Activated T-helper 17 cell treated with anti-CD3 and anti-CD28 coated beads, Interleukin-2, amount 50 U/mL, for 72 hours (primary cell): ENCODE results near the gene CCM2. TPM values are rescaled to one million over a fixed set of nuclear protein-coding genes. Genes with fewer than 3 reads are reported as not detected.

Experiments
- ATAC-seq: fragments of 150-1000 bp; cut with Tn5 transposase; replicated peaks from 2 replicates; pipeline ENCODE4 v1.10.0; 2021; ENCODE audit warnings: mild to moderate bottlenecking, moderate library complexity
- H3K27ac Mint-ChIP-seq: one replicate; pipeline ENCODE4 v1.8.0; 2022; ENCODE audit warnings: mixed read lengths
- H3K27me3 Mint-ChIP-seq: one replicate; pipeline ENCODE4 v1.8.0; 2022; ENCODE audit warnings: mixed read lengths
- H3K36me3 Mint-ChIP-seq: one replicate; pipeline ENCODE4 v1.8.0; 2022; ENCODE audit warnings: low read depth, mild to moderate bottlenecking, mixed read lengths
- H3K4me1 Mint-ChIP-seq: one replicate; pipeline ENCODE4 v1.8.0; 2022; ENCODE audit warnings: mixed read lengths
- H3K4me3 Mint-ChIP-seq: one replicate; pipeline ENCODE4 v1.8.0; 2022; ENCODE audit warnings: mild to moderate bottlenecking, mixed read lengths
- H3K9me3 Mint-ChIP-seq: one replicate; pipeline ENCODE4 v1.8.0; 2022; ENCODE audit warnings: mixed read lengths
- total RNA-seq, 2 donors: library from RNA; stranded (reverse); gene quantifications; one replicate each; pipeline ENCODE4 v1.2.3, GENCODE V29; 2022

The CCM2 gene
- total RNA-seq, 2 donors from 2014 or later, result 69.8 to 79.3 TPM

GRCh38 chr7:45061806-45062425, 61.9 kb downstream of the CCM2 start:
- Mint-ChIP-seq H3K27ac (peak overlapping the region; percentile 64), H3K4me3 (peak overlapping the region; percentile 23), H3K27me3 (no peaks in the 10 kb centered on the region), H3K36me3 (peaks cover 89% of the 10 kb centered on the region), H3K9me3 (no peaks in the 10 kb centered on the region), H3K4me1 (peaks cover 38% of the 10 kb centered on the region)
- peak; percentile 37 for ATAC-seq

DNA sequence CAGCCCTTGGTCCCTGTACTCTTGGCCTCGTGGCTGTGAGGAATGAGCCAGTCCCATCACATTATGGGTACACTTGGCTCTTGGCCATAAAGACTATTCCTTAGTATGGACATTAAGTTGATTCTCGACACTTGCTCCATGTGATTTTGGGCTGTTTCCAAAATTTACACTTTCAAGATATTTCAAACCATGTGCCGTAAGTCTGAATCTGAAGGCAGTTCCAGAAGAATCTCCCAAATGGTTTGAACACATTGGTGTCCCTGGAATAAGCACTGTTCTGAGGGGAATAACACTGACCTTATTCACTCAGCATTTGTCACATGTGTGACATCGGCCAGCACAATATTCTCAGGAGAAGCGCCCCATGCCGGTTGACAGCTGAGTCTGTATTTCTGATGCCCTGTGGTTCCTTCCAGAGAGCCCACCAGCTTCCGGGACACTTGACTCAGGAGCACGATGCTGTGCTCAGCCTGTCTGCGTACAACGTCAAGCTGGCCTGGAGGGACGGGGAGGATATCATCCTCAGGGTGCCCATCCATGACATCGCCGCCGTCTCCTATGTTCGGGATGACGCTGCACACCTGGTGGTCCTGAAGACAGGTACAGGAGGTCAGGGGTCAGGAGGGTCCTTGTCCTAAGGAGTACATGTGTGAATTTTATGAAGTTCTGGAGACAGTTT, 64.2 kb downstream of the CCM2 start:
- Mint-ChIP-seq H3K4me3 (no peak overlapping the region), H3K27ac (peak overlapping the region; percentile 67), H3K4me1 (peaks cover 23% of the 10 kb centered on the region), H3K36me3 (peaks cover 96% of the 10 kb centered on the region), H3K9me3 (no peaks in the 10 kb centered on the region), H3K27me3 (no peaks in the 10 kb centered on the region)
- no peak for ATAC-seq

DNA sequence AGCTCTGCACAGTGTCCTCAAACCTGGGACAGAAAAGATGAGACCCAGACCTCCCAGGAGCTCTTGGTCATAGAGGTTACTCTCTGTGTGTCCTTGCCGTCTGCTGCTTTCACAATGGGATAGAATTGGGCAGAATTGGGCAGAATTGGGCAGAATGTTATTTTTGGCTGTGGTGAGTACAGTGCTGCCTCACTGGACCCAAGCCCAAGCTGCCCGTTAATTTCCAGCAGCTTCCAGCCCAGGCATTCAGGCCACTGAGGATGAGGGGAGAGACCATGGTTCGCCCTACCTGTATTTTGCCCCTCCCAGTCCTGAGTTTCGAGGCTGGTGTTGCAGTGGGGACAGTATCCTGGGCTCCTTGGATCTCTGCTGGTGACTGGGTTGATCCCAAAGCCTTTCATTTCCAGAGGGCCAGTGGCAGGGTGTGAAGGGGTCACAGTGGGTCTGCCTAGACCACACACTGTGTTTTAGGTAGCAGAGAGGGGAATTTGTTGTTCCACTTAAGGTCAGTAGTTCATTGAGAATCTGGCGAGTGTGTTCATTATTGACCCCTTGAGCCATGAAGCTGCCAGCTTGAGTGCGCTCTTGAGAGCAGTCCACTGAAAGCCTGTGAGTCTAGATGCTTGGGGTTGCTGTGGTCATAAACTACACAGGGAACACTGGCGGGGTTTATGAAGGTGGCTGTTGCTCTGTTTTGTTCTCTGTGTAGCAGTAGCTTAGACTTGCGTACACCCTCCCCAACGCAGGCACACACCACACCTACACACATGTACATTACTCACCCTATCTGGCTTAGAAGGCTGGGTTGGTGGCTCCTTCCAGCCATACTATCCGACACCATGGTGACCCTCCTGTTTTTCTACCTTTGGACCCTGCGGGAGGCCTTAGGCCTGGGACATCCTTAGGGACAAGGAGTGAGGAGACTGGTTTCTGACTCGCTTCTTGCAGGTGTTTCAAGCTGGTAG, 65.3 kb downstream of the CCM2 start:
- no peaks in the 10 kb centered on the region for H3K9me3 Mint-ChIP-seq
- H3K27me3 Mint-ChIP-seq, result no peaks in the 10 kb centered on the region
- no peak overlapping the region for H3K4me3 Mint-ChIP-seq
- H3K36me3 Mint-ChIP-seq, result peaks cover 100% of the 10 kb centered on the region
- no peak for ATAC-seq
- peaks cover 19% of the 10 kb centered on the region for H3K4me1 Mint-ChIP-seq
- peak overlapping the region; percentile 77 for H3K27ac Mint-ChIP-seq

DNA sequence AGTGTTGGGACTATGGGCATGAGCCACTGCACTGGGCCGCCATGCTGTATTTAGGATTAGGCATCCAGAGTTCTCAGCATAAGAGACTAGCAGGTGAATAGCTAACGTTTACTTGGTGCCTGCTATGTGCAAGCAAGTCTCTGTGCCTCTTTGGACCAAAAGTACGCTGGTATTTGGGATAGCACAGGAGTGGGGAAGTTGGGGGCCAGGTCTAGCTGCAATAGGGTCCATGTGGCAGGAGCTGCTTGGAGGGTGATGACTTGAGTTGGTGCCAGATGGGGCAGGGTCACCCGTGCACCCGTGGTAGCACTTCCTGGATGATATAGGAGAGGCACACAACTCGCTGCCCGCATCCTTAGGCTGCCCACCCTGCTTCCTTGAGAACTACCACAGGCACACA, 66.4 kb downstream of the CCM2 start:
- Mint-ChIP-seq H3K27ac (peak overlapping the region; percentile 77), H3K27me3 (no peaks in the 10 kb centered on the region), H3K4me3 (no peak overlapping the region), H3K36me3 (peaks cover 100% of the 10 kb centered on the region), H3K4me1 (peaks cover 10% of the 10 kb centered on the region), H3K9me3 (no peaks in the 10 kb centered on the region)
- ATAC-seq, result no peak

GRCh38 chr7:45067582-45067981, 67.6 kb downstream of the CCM2 start:
- no peak overlapping the region for H3K4me3 Mint-ChIP-seq
- H3K9me3 Mint-ChIP-seq, result no peaks in the 10 kb centered on the region
- H3K36me3 Mint-ChIP-seq, result peaks cover 100% of the 10 kb centered on the region
- peak overlapping the region; percentile 59 for H3K27ac Mint-ChIP-seq
- H3K4me1 Mint-ChIP-seq, result peaks cover 5% of the 10 kb centered on the region
- ATAC-seq, result no peak
- H3K27me3 Mint-ChIP-seq, result no peaks in the 10 kb centered on the region

DNA sequence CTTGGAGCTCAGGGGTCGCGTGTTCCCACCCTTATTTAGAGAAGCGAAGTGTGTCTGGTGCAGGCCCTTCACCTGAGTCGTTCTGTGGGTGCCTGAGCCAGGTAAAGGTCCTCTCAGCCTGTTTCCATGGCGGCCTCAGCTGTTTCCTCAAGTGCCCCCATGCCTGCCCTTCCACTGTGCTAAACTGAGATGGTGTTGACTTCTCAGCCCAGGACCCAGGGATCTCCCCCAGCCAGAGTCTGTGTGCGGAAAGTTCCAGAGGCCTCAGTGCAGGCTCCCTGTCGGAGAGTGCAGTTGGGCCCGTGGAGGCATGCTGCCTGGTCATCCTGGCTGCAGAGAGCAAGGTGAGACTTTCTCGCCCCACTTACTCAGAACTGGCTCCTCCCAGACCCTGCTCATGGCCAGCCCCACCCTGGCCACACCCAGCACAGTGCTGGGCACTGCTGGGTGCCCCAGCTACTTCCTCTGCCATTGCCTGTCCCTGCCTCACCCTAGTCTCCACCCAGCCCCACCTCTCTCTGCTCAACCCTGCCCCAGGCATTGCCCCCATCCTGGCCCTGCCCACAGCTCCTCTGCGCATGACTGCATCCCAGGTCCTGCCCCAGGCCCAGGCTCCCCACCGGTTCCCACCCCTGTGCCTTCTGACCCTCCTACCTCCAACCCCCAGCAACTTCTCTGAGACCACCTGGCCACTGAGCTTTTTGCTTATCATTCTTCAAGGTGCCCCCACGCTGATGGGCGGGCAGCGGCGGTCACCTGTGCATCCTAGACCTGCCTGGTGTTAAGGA, 68.4 kb downstream of the CCM2 start:
- no peak overlapping the region for H3K27ac Mint-ChIP-seq
- no peak for ATAC-seq
- no peaks in the 10 kb centered on the region for H3K27me3 Mint-ChIP-seq
- no peaks in the 10 kb centered on the region for H3K9me3 Mint-ChIP-seq
- H3K4me3 Mint-ChIP-seq, result no peak overlapping the region
- H3K4me1 Mint-ChIP-seq, result peaks cover 11% of the 10 kb centered on the region
- H3K36me3 Mint-ChIP-seq, result peaks cover 100% of the 10 kb centered on the region

GRCh38 chr7:45069444-45070253, 69.6 kb downstream of the CCM2 start:
- Mint-ChIP-seq H3K27ac (no peak overlapping the region), H3K4me3 (no peak overlapping the region), H3K27me3 (no peaks in the 10 kb centered on the region), H3K36me3 (peaks cover 100% of the 10 kb centered on the region), H3K4me1 (peaks cover 6% of the 10 kb centered on the region), H3K9me3 (no peaks in the 10 kb centered on the region)
- no peak for ATAC-seq

DNA sequence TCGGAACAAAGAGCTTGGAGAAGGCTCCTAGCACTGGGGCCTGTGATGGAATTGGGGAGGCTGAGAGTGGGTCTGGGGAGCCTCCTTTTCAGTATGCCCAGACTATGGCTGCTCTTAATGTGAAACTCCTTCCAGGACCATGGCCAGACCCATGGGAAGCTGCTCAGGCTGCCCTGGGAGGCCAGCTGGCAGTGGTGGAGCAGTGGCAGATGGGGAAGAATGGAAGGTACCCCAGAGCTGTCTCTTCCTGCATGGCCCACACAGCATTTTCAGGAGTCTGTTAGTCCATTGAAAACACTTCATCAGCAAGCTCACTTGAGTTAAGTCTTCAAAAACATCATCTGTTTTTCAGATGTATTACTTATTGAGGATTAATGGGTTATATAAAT, 70.2 kb downstream of the CCM2 start:
- Mint-ChIP-seq H3K27ac (no peak overlapping the region), H3K4me1 (peaks cover 9% of the 10 kb centered on the region), H3K36me3 (peaks cover 100% of the 10 kb centered on the region), H3K9me3 (no peaks in the 10 kb centered on the region), H3K27me3 (no peaks in the 10 kb centered on the region), H3K4me3 (no peak overlapping the region)
- no peak for ATAC-seq

DNA sequence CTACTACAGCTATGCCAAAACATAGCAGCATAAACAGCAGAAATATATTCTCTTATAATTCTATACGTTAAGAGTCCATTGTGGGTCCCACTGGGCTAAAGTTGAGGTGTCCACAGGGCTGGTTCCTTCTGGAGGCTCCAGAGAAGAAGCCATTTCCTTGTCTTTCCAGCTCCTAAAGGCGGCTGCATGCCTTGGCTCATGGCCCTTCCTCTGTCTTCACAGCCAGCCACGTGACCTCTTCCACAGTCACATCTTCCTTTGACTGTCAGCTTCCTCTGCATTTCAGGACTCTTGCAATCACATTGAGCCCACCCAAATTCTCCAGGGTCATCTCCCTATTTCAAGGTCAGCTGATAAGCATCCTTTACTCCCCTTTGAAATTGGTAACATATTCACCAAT, 71.5 kb downstream of the CCM2 start:
- no peak for ATAC-seq
- Mint-ChIP-seq H3K27me3 (no peaks in the 10 kb centered on the region), H3K27ac (peak overlapping the region; percentile 74), H3K36me3 (peaks cover 98% of the 10 kb centered on the region), H3K4me1 (peaks cover 11% of the 10 kb centered on the region), H3K9me3 (no peaks in the 10 kb centered on the region), H3K4me3 (no peak overlapping the region)

DNA sequence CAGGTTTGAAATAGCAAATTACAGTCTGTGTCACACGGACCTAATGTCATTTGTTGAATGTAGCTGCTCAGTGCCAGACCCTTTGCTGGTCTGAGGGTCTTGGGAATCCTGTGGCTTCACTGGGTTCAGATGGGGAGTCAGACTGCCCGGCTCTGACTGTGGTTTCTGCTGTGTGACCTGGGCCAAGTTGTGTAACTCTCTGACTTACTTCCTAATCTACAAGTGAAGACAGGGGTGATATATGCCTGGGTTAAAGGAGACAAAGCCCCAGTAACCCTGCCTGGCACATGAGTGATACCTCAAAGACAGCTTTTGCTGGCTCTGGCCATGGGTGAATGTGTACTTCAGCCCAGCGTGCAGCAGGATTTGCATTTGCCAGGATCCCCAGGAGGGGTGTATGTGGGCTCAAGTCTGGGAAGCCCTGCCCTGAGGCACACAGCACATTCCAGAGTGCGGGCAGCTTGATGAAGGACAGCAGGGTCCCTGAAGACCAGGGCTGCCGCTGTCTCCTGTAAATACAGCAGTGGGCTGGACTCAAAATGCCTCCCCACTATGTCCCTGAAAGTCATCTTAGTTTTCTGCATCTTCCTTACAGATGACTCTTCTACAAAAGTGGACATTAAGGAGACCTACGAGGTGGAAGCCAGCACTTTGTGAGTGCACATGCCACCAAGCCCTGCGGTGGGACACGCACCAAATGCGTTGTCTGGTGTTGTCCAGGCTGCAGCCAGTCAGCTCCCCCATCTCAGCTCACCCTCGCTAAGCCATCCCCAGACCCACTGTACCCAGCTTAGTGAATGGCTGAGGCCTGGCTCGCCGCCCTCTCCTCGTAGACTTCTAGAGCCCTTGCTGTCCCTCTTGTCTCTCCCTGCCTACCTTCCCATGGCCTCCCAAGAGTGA, 72.4 kb downstream of the CCM2 start:
- peaks cover 94% of the 10 kb centered on the region for H3K36me3 Mint-ChIP-seq
- no peak overlapping the region for H3K4me3 Mint-ChIP-seq
- H3K9me3 Mint-ChIP-seq, result no peaks in the 10 kb centered on the region
- H3K27ac Mint-ChIP-seq, result peak overlapping the region; percentile 76
- H3K4me1 Mint-ChIP-seq, result peaks cover 11% of the 10 kb centered on the region
- ATAC-seq, result no peak
- no peaks in the 10 kb centered on the region for H3K27me3 Mint-ChIP-seq

GRCh38 chr7:45073031-45073785, 73.2 kb downstream of the CCM2 start:
- Mint-ChIP-seq H3K4me1 (peaks cover 11% of the 10 kb centered on the region), H3K27ac (peak overlapping the region; percentile 76), H3K36me3 (peaks cover 86% of the 10 kb centered on the region), H3K9me3 (no peaks in the 10 kb centered on the region), H3K27me3 (no peaks in the 10 kb centered on the region), H3K4me3 (no peak overlapping the region)
- ATAC-seq, result no peak

DNA sequence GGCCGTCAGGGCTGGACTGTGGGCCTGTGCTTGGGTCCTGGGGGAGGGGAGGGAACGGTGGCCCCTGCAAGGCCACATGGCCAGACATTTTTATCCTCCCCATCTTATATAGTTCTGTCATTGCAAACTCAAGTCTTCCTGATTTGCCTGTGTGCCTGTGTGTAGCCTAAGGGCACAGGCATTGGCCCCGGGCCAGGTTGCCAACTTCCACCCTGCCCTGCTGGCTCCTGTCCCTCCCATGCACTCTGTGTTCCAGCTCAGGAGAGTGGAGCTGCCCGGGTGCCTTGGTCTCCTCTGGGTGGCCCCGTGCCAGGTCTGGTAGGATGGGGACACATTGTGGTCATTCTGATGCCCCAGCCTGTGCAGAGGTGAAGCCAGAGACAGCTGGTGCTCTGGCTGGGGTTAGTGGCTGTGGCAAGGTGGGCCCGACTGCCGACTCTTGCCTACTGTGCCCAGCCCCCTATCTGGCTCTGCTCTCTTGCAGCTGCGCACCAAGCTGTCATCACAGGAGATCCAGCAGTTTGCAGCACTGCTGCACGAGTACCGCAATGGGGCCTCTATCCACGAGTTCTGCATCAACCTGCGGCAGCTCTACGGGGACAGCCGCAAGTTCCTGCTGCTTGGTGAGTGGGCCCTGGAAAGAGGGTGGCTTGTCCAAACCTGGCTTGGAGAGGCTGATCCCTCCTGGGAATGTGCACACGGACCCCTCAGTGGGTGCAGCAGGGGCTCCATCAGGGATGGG, 74.0 kb downstream of the CCM2 start:
- H3K9me3 Mint-ChIP-seq, result no peaks in the 10 kb centered on the region
- no peak overlapping the region for H3K4me3 Mint-ChIP-seq
- H3K36me3 Mint-ChIP-seq, result peaks cover 78% of the 10 kb centered on the region
- ATAC-seq, result no peak
- peaks cover 11% of the 10 kb centered on the region for H3K4me1 Mint-ChIP-seq
- H3K27ac Mint-ChIP-seq, result no peak overlapping the region
- no peaks in the 10 kb centered on the region for H3K27me3 Mint-ChIP-seq
